NOMO-1 treated with DMSO at 0.1 percent for 48 hours (cell line): ENCODE data around the gene SHF.
A peak's percentile ranks its signal among the peaks of the same experiment; 100 is the strongest.

Experiments used
- DNase-seq: peaks from one replicate; lab custom pipeline; 2025; ENCODE audit not compliant: unreplicated experiment; lab: John Stamatoyannopoulos, UW

Gene SHF

GRCh38 chr15:45174069-45174468 is 13.7 kb downstream of the SHF start:
- DNase-seq: no peak

GRCh38 chr15:45171912-45172311 is 15.9 kb downstream of the SHF start:
- DNase-seq: no peak

GRCh38 chr15:45169608-45170480 is 17.9 kb downstream of the SHF start:
- peak; percentile 61 for DNase-seq

GRCh38 chr15:45168751-45169551 is 18.8 kb downstream of the SHF start:
- no peak for DNase-seq

- no peak for DNase-seq
Observed at GRCh38 chr15:45168286-45168685, 19.5 kb downstream of the SHF start.

- DNase-seq: no peak
Observed at GRCh38 chr15:45167631-45168205, 20.0 kb downstream of the SHF start.

- peak; percentile 85 for DNase-seq
Observed at GRCh38 chr15:45166834-45167630, 20.7 kb downstream of the SHF start.

GRCh38 chr15:45165536-45165935 is 22.2 kb downstream of the SHF start:
- DNase-seq: no peak

- no peak for DNase-seq
Observed at GRCh38 chr15:45164914-45165313, 22.9 kb downstream of the SHF start.

GRCh38 chr15:45163508-45163856 is 24.3 kb downstream of the SHF start:
- no peak for DNase-seq

GRCh38 chr15:45162771-45163507 is 24.8 kb downstream of the SHF start:
- DNase-seq: peak; percentile 50

GRCh38 chr15:45161666-45162065 is 26.1 kb downstream of the SHF start:
- no peak for DNase-seq

GRCh38 chr15:45157974-45158373 is 29.8 kb downstream of the SHF start:
- DNase-seq: no peak

GRCh38 chr15:45156744-45157455 is 30.9 kb downstream of the SHF start:
- no peak for DNase-seq

GRCh38 chr15:45155739-45156138 is 32.0 kb downstream of the SHF start:
- no peak for DNase-seq

GRCh38 chr15:45151998-45152828 is 35.6 kb downstream of the SHF start:
- no peak for DNase-seq

- no peak for DNase-seq
Observed at GRCh38 chr15:45150997-45151396, 36.8 kb downstream of the SHF start.

- no peak for DNase-seq
Observed at GRCh38 chr15:45150481-45150880, 37.3 kb downstream of the SHF start.

- DNase-seq: no peak
Observed at GRCh38 chr15:45149060-45149459, 38.7 kb downstream of the SHF start.
